SK-N-MC (cell line): ENCODE results near the gene DAZAP1.

Experiments used
- DNase-seq: peaks from one replicate; pipeline ENCODE4 v3.0.0-alpha.2; 2011; ENCODE audit warnings: low read depth, low spot score
- H3K27ac ChIP-seq: fragments of 200-600 bp; sonication (generic); 2 replicates; pipeline ENCODE4 v1.5.1; 2016; ENCODE audit warnings: mixed run types
- H3K36me3 ChIP-seq: fragments of 200-600 bp; sonication (generic); 2 replicates; pipeline ENCODE4 v1.6.1; 2017; ENCODE audit warnings: antibody characterized with exemption, low read length, mixed read lengths; ENCODE audit not compliant: insufficient read depth
- H3K4me3 ChIP-seq: fragments of 200-600 bp; sonication (generic); 2 replicates; pipeline ENCODE4 v1.5.1; 2016
- H3K9ac ChIP-seq: fragments of 200-600 bp; sonication (generic); 2 replicates; pipeline ENCODE4 v1.8.0; 2017; ENCODE audit warnings: mixed run types, mixed read lengths; ENCODE audit not compliant: insufficient read length
- H3K9me3 ChIP-seq: fragments of 200-600 bp; sonication (generic); 2 replicates; pipeline ENCODE4 v1.6.1; 2017; ENCODE audit warnings: low read depth, mild to moderate bottlenecking, antibody characterized with exemption, low read length, moderate library complexity, mixed read lengths
- EZH2 ChIP-seq: fragments of 200-600 bp; sonication (generic); IDR thresholded peaks from one replicate; pipeline ENCODE4 v1.6.1; 2017; ENCODE audit warnings: antibody characterized with exemption
- FOXP2 ChIP-seq: optimal IDR thresholded peaks from 2 replicates; pipeline ENCODE3; 2011; ENCODE audit warnings: mild to moderate bottlenecking, moderate library complexity; ENCODE audit not compliant: insufficient read depth; ENCODE audit errors: extremely low read length, control extremely low read depth
- POLR2AphosphoS5 ChIP-seq: IDR thresholded peaks from 2 replicates; pipeline ENCODE4 v1.6.1; 2012; ENCODE audit warnings: mild to moderate bottlenecking, low read depth, low read length, borderline replicate concordance

Gene DAZAP1

GRCh38 chr19:1460033-1460995, 52.9 kb downstream of the DAZAP1 start:
- Histone ChIP-seq H3K4me3 (no peak overlapping the region), H3K9ac (no peak overlapping the region), H3K9me3 (no peaks in the 10 kb centered on the region), H3K27ac (no peak overlapping the region), H3K36me3 (no peaks in the 10 kb centered on the region)
- TF ChIP-seq FOXP2 (no peak), EZH2 (no peak), POLR2AphosphoS5 (no peak)
- DNase-seq, result no peak

- Histone ChIP-seq H3K9ac (no peak overlapping the region), H3K9me3 (no peaks in the 10 kb centered on the region), H3K27ac (no peak overlapping the region), H3K4me3 (no peak overlapping the region), H3K36me3 (no peaks in the 10 kb centered on the region)
- no peak for TF ChIP-seq EZH2
- no peak for TF ChIP-seq FOXP2
- no peak for TF ChIP-seq POLR2AphosphoS5
- DNase-seq, result no peak
Observed at GRCh38 chr19:1461862-1462261, 54.5 kb downstream of the DAZAP1 start.

- TF ChIP-seq FOXP2 (no peak), POLR2AphosphoS5 (no peak), EZH2 (no peak)
- no peak overlapping the region for H3K4me3 ChIP-seq
- no peak for DNase-seq
- no peaks in the 10 kb centered on the region for H3K36me3 ChIP-seq
- no peak overlapping the region for H3K27ac ChIP-seq
- no peaks in the 10 kb centered on the region for H3K9me3 ChIP-seq
- H3K9ac ChIP-seq, result no peak overlapping the region
Observed at GRCh38 chr19:1465191-1466016, 58.0 kb downstream of the DAZAP1 start.

GRCh38 chr19:1466018-1466460, 58.7 kb downstream of the DAZAP1 start:
- Histone ChIP-seq H3K9ac (no peak overlapping the region), H3K36me3 (no peaks in the 10 kb centered on the region), H3K9me3 (no peaks in the 10 kb centered on the region), H3K4me3 (no peak overlapping the region), H3K27ac (no peak overlapping the region)
- TF ChIP-seq EZH2, result no peak
- no peak for TF ChIP-seq FOXP2
- no peak for TF ChIP-seq POLR2AphosphoS5
- DNase-seq, result no peak

GRCh38 chr19:1466461-1467214, 59.3 kb downstream of the DAZAP1 start:
- Histone ChIP-seq H3K4me3 (no peak overlapping the region), H3K9ac (no peak overlapping the region), H3K36me3 (no peaks in the 10 kb centered on the region), H3K27ac (no peak overlapping the region), H3K9me3 (no peaks in the 10 kb centered on the region)
- TF ChIP-seq EZH2, result no peak
- no peak for TF ChIP-seq POLR2AphosphoS5
- TF ChIP-seq FOXP2, result no peak
- no peak for DNase-seq

- Histone ChIP-seq H3K9ac (no peak overlapping the region), H3K36me3 (no peaks in the 10 kb centered on the region), H3K27ac (no peak overlapping the region), H3K9me3 (no peaks in the 10 kb centered on the region), H3K4me3 (no peak overlapping the region)
- TF ChIP-seq FOXP2, result no peak
- no peak for TF ChIP-seq POLR2AphosphoS5
- TF ChIP-seq EZH2, result no peak
- no peak for DNase-seq
Observed at GRCh38 chr19:1467215-1467489, 59.8 kb downstream of the DAZAP1 start.

- no peak overlapping the region for H3K27ac ChIP-seq
- no peak for DNase-seq
- no peaks in the 10 kb centered on the region for H3K9me3 ChIP-seq
- H3K9ac ChIP-seq, result no peak overlapping the region
- no peak for TF ChIP-seq EZH2
- TF ChIP-seq POLR2AphosphoS5, result no peak
- TF ChIP-seq FOXP2, result no peak
- peak overlapping the region; percentile 38 for H3K4me3 ChIP-seq
- H3K36me3 ChIP-seq, result no peaks in the 10 kb centered on the region
Observed at GRCh38 chr19:1467490-1468273, 60.3 kb downstream of the DAZAP1 start.

- DNase-seq, result no peak
- Histone ChIP-seq H3K27ac (no peak overlapping the region), H3K9me3 (no peaks in the 10 kb centered on the region), H3K9ac (no peak overlapping the region), H3K36me3 (no peaks in the 10 kb centered on the region), H3K4me3 (peak overlapping the region; percentile 38)
- TF ChIP-seq POLR2AphosphoS5, result peak; percentile 13; the same call in 1 of the 2 replicates
- TF ChIP-seq EZH2, result no peak
Observed at GRCh38 chr19:1468274-1468820, 61.0 kb downstream of the DAZAP1 start.
